Muscle layer of colon (tissue), 2 donors: Measurements from ENCODE around the gene CNTN1.

Experiments used
- H3K27ac ChIP-seq: one replicate; pipeline ENCODE4 v1.7.0; 2013; ENCODE audit warnings: low read depth, mild to moderate bottlenecking, low read length, moderate library complexity
- H3K27me3 ChIP-seq, 2 donors: one replicate each; pipeline ENCODE4 v1.7.0; 2013; ENCODE audit warnings: low read length in 2 of 2, mild to moderate bottlenecking in 2 of 2; ENCODE audit not compliant: insufficient read depth in 2 of 2, control insufficient read depth in 1 of 2
- H3K36me3 ChIP-seq: one replicate; pipeline ENCODE4 v1.7.0; 2013; ENCODE audit warnings: mild to moderate bottlenecking, low read length; ENCODE audit not compliant: insufficient read depth
- H3K4me1 ChIP-seq: one replicate; pipeline ENCODE4 v1.7.0; 2013; ENCODE audit warnings: mild to moderate bottlenecking, low read length; ENCODE audit not compliant: insufficient read depth
- H3K4me3 ChIP-seq, 2 donors: one replicate each; pipeline ENCODE4 v1.7.0; 2013; ENCODE audit warnings: low read length in 2 of 2, low read depth in 1 of 2, mild to moderate bottlenecking in 1 of 2, moderate library complexity in 1 of 2
- H3K9ac ChIP-seq: one replicate; pipeline ENCODE4 v1.7.0; 2013; ENCODE audit warnings: low read length
- H3K9me3 ChIP-seq: one replicate; pipeline ENCODE4 v1.7.0; 2013; ENCODE audit warnings: mild to moderate bottlenecking, low read length
- donor health status: abdominal sarcoma.
- donor health status: Adenocarcinoma of cecum.

CNTN1 gene

GRCh38 chr12:40691913-40692764 lies at the start of gene CNTN1:
TSS of gene CNTN1 (plus strand) at chr12:40692439.
- H3K9me3 ChIP-seq, result no peaks in the 10 kb centered on the region
- H3K9ac ChIP-seq, result no peak within 1 kb of the TSS
- H3K4me3 ChIP-seq, result peak within 1 kb of the TSS; percentile 77 to 89
- no peak within 1 kb of the TSS for H3K27ac ChIP-seq
- no peaks in the 10 kb centered on the region for H3K4me1 ChIP-seq
- no peaks in the 10 kb centered on the region for H3K36me3 ChIP-seq
- peaks cover 0 to 7% of the 10 kb centered on the region in 2 donors for H3K27me3 ChIP-seq

GRCh38 chr12:40643506-40643905 lies 48.7 kb upstream of the CNTN1 start:
- no peaks in the 10 kb centered on the region for H3K27me3 ChIP-seq
- H3K36me3 ChIP-seq, result no peaks in the 10 kb centered on the region
- no peak overlapping the region for H3K9ac ChIP-seq
- H3K4me3 ChIP-seq, result no peak overlapping the region
- no peaks in the 10 kb centered on the region for H3K9me3 ChIP-seq
- H3K27ac ChIP-seq, result no peak overlapping the region
- peaks cover 4% of the 10 kb centered on the region for H3K4me1 ChIP-seq

- H3K27me3 ChIP-seq, result no peaks in the 10 kb centered on the region
- H3K9me3 ChIP-seq, result no peaks in the 10 kb centered on the region
- no peak overlapping the region for H3K4me3 ChIP-seq
- peaks cover 4% of the 10 kb centered on the region for H3K4me1 ChIP-seq
- H3K9ac ChIP-seq, result no peak overlapping the region
- H3K27ac ChIP-seq, result no peak overlapping the region
- no peaks in the 10 kb centered on the region for H3K36me3 ChIP-seq
These were observed 48.3 kb upstream of the CNTN1 start for GRCh38 chr12:40643976-40644375.

- Histone ChIP-seq H3K36me3 (no peaks in the 10 kb centered on the region), H3K9me3 (no peaks in the 10 kb centered on the region), H3K27ac (no peak overlapping the region), H3K9ac (no peak overlapping the region), H3K4me3 (no peak overlapping the region), H3K4me1 (peaks cover 4% of the 10 kb centered on the region), H3K27me3 (no peaks in the 10 kb centered on the region)
These were observed 47.5 kb upstream of the CNTN1 start for GRCh38 chr12:40644708-40645107.

- Histone ChIP-seq H3K36me3 (no peaks in the 10 kb centered on the region), H3K9ac (no peak overlapping the region), H3K27ac (no peak overlapping the region), H3K27me3 (no peaks in the 10 kb centered on the region), H3K4me1 (peaks cover 4% of the 10 kb centered on the region), H3K4me3 (no peak overlapping the region), H3K9me3 (no peaks in the 10 kb centered on the region)
These were observed 46.9 kb upstream of the CNTN1 start for GRCh38 chr12:40645361-40645760.

GRCh38 chr12:40646456-40646855 lies 45.8 kb upstream of the CNTN1 start:
- H3K9ac ChIP-seq, result no peak overlapping the region
- no peaks in the 10 kb centered on the region for H3K9me3 ChIP-seq
- no peak overlapping the region for H3K4me3 ChIP-seq
- H3K36me3 ChIP-seq, result no peaks in the 10 kb centered on the region
- H3K27ac ChIP-seq, result no peak overlapping the region
- peaks cover 4% of the 10 kb centered on the region for H3K4me1 ChIP-seq
- no peaks in the 10 kb centered on the region for H3K27me3 ChIP-seq

- H3K9me3 ChIP-seq, result no peaks in the 10 kb centered on the region
- peaks cover 4% of the 10 kb centered on the region for H3K4me1 ChIP-seq
- H3K36me3 ChIP-seq, result no peaks in the 10 kb centered on the region
- H3K27me3 ChIP-seq, result no peaks in the 10 kb centered on the region
- no peak overlapping the region for H3K27ac ChIP-seq
- no peak overlapping the region for H3K9ac ChIP-seq
- no peak overlapping the region for H3K4me3 ChIP-seq
These were observed 45.3 kb upstream of the CNTN1 start for GRCh38 chr12:40646911-40647310.

GRCh38 chr12:40647651-40648050 lies 44.6 kb upstream of the CNTN1 start:
- no peak overlapping the region for H3K4me3 ChIP-seq
- no peaks in the 10 kb centered on the region for H3K9me3 ChIP-seq
- peaks cover 4% of the 10 kb centered on the region for H3K4me1 ChIP-seq
- no peak overlapping the region for H3K27ac ChIP-seq
- H3K27me3 ChIP-seq, result no peaks in the 10 kb centered on the region
- no peak overlapping the region for H3K9ac ChIP-seq
- no peaks in the 10 kb centered on the region for H3K36me3 ChIP-seq

- Histone ChIP-seq H3K4me1 (peaks cover 4% of the 10 kb centered on the region), H3K36me3 (no peaks in the 10 kb centered on the region), H3K27ac (no peak overlapping the region), H3K9me3 (no peaks in the 10 kb centered on the region), H3K27me3 (no peaks in the 10 kb centered on the region), H3K4me3 (no peak overlapping the region), H3K9ac (no peak overlapping the region)
These were observed 43.7 kb upstream of the CNTN1 start for GRCh38 chr12:40648519-40648918.

- H3K9me3 ChIP-seq, result no peaks in the 10 kb centered on the region
- no peaks in the 10 kb centered on the region for H3K27me3 ChIP-seq
- H3K36me3 ChIP-seq, result no peaks in the 10 kb centered on the region
- H3K4me3 ChIP-seq, result no peak overlapping the region
- no peak overlapping the region for H3K27ac ChIP-seq
- no peak overlapping the region for H3K9ac ChIP-seq
- peaks cover 4% of the 10 kb centered on the region for H3K4me1 ChIP-seq
These were observed 42.1 kb upstream of the CNTN1 start for GRCh38 chr12:40650038-40650704.

GRCh38 chr12:40655451-40655850 lies 36.8 kb upstream of the CNTN1 start:
- no peaks in the 10 kb centered on the region for H3K4me1 ChIP-seq
- no peaks in the 10 kb centered on the region for H3K9me3 ChIP-seq
- no peaks in the 10 kb centered on the region for H3K36me3 ChIP-seq
- no peak overlapping the region for H3K27ac ChIP-seq
- H3K9ac ChIP-seq, result no peak overlapping the region
- no peaks in the 10 kb centered on the region for H3K27me3 ChIP-seq
- no peak overlapping the region for H3K4me3 ChIP-seq
